ENCODE results near the gene CERK. TPM values are rescaled to one million over a fixed set of nuclear protein-coding genes. Genes with fewer than 3 reads are reported as not detected.

Gene CERK
- total and polyA plus RNA-seq, 2 of the 8 experiments (the other 6 are each of a cell fraction or from before 2014, with no cell fraction given), result 26.6 to 59.0 TPM

DNA sequence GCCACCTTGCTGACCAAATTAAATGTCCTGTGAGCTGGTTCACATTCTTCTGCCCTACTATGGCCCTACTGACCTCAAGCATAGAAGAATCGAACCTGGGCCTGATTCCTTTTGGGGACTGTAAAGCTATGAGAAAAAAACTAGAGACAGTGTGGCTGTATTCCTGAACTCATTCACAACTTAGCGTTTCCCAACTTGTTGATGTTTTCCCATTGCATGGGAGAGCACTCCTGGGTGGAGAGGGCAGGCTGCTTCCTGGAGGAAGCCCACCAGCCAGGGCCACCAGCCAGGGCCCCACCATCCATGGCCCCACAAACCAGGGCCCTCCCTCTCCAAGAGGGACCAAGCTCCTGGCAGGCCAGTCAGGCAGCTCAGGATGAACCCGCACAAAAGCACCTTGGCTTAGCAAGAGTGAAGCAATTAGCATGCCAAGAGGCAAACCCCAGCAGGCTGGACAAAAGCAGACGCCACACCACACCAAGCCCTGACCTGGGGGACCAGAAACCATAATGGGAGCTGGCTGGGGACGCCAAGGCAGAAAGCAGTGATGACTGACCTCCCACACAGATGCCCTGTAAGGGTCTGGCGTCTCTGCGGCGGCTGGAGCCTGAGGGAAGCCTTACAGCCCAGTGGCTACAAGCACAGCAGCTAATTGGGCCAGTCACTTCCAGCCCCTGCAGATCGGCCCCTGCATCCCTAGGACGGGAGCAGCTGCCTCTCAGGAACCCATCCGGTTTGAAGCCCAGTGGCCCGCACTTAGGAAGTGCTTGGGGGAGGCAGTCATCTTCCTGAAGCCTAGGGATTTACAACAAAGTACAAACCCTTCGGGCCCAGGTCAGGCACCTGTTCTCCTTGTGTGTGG is 2.1 kb downstream of the CERK start:
- no peak for DNase-seq (ENCODE audit: low read depth in 1 of 2, low spot score in 2 of 2)
- TF ChIP-seq SIX5 (IDR thresholded peaks at IDR 0.05; ENCODE audit: low read depth, low read length), result no peak
- TF ChIP-seq ASH2L (IDR thresholded peaks at IDR 0.05; ENCODE audit: low read length), result peak; percentile 14
- TF ChIP-seq JUN (IDR thresholded peaks at IDR 0.05; ENCODE audit: low read depth, low read length), result no peak
- TF ChIP-seq BCL11A (IDR thresholded peaks at IDR 0.05; ENCODE audit: low read depth in 2 of 2, low read length in 2 of 2), result no peak
- TF ChIP-seq SIN3A (conservative IDR thresholded peaks at IDR 0.05 in 1 of 2, IDR thresholded peaks at IDR 0.05 in 1 of 2; ENCODE audit: low read depth in 1 of 2, low read length in 2 of 2), result peak in 1 of 2 experiments; percentile 58; a peak in 2 of 4 replicates
- TF ChIP-seq HDAC2 (IDR thresholded peaks at IDR 0.05; ENCODE audit: borderline replicate concordance in 1 of 2, low read depth in 2 of 2, low read length in 2 of 2), result no peak
- TF ChIP-seq KDM1A (IDR thresholded peaks at IDR 0.05; ENCODE audit: borderline replicate concordance, low read length), result no peak
- TF ChIP-seq TBP (IDR thresholded peaks at IDR 0.05; ENCODE audit: low read depth, low read length), result peak; percentile 52; the same call in 1 of the 2 replicates
- no peak for TF ChIP-seq RAD21 (IDR thresholded peaks at IDR 0.05 in 1 of 2, conservative IDR thresholded peaks at IDR 0.05 in 1 of 2; ENCODE audit: low read depth in 2 of 2, low read length in 2 of 2)
- no peak for TF ChIP-seq FOSL1 (IDR thresholded peaks at IDR 0.05; ENCODE audit: insufficient read depth, low read depth, low read length)

More for the DNA sequence above, 2.1 kb downstream of the CERK start:
- Histone ChIP-seq H4K20me1 (replicated peaks in 1 of 2; ENCODE audit: control insufficient read depth in 1 of 2, insufficient read depth in 2 of 2, low read length in 2 of 2) (peaks cover 0 to 30% of the 10 kb centered on the region in 2 experiments), H2BK120ac (replicated peaks; ENCODE audit: low read depth, low read length) (no peak overlapping the region), H4K8ac (ENCODE audit: extremely low read depth, insufficient read depth, low read length) (peak overlapping the region; percentile 78; the same call in 1 of the 2 replicates), H3K9ac (replicated peaks in 1 of 4; ENCODE audit: extremely low read depth in 1 of 4, low read depth in 3 of 4, low read length in 3 of 4) (no peak overlapping the region), H3K9me3 (ENCODE audit: insufficient read depth in 2 of 2, low read depth in 1 of 2, low read length in 1 of 2) (no peaks in the 10 kb centered on the region), H3K4ac (replicated peaks; ENCODE audit: insufficient read length, low read depth, low read length) (no peak overlapping the region), H3K56ac (replicated peaks; ENCODE audit: insufficient read length, low read depth, low read length) (no peak overlapping the region), H3K4me2 (ENCODE audit: insufficient read depth in 1 of 2, low read depth in 2 of 2, low read length in 2 of 2) (peak overlapping the region; percentile 49 to 58; a peak in 3 of 4 replicates), H4K5ac (ENCODE audit: insufficient read length, low read depth, low read length) (peak overlapping the region; percentile 36), H2AFZ (ENCODE audit: low read length) (no peak overlapping the region), H3K79me2 (ENCODE audit: control insufficient read depth in 1 of 2, insufficient read depth in 2 of 2, low read length in 2 of 2) (peaks cover 0 to 41% of the 10 kb centered on the region in 2 experiments; a peak in 3 of 4 replicates), H3K27ac (ENCODE audit: low read depth, low read length) (no peak overlapping the region), H3K4me3 (ENCODE audit: extremely low read depth in 1 of 4, insufficient read depth in 2 of 4, low read depth in 3 of 4, low read length in 4 of 4) (peak overlapping the region in 2 of 4 experiments; percentile 6 to 90; a peak in 3 of 8 replicates), H3K23me2 (ENCODE audit: low read depth, low read length) (peaks cover 11% of the 10 kb centered on the region; the same call in 1 of the 2 replicates), H3K14ac (ENCODE audit: insufficient read length) (no peak overlapping the region), H3K27me3 (replicated peaks in 1 of 4; ENCODE audit: control insufficient read depth in 3 of 4, extremely low read depth in 1 of 4, insufficient read depth in 3 of 4, low read length in 3 of 4) (peaks cover 0 to 3% (median 0%) of the 10 kb centered on the region in 4 experiments; a peak in 1 of 7 replicates), H3K79me1 (ENCODE audit: low read depth, low read length) (peaks cover 8% of the 10 kb centered on the region), H2BK15ac (ENCODE audit: low read length) (peak overlapping the region; percentile 40; the same call in 1 of the 2 replicates), H2AK5ac (ENCODE audit: low read depth, low read length) (no peak overlapping the region; the same call in 1 of the 2 replicates), H3K23ac (ENCODE audit: insufficient read length) (no peak overlapping the region), H3K36me3 (ENCODE audit: control insufficient read depth in 2 of 4, insufficient read depth in 4 of 4, low read length in 3 of 4) (no peaks in the 10 kb centered on the region), H3K18ac (ENCODE audit: extremely low read depth, low read length) (no peak overlapping the region; the same call in 1 of the 2 replicates), H2BK5ac (ENCODE audit: low read depth, low read length) (peak overlapping the region; percentile 66), H4K91ac (replicated peaks; ENCODE audit: insufficient read length, low read length) (no peak overlapping the region), H2BK12ac (ENCODE audit: low read depth, low read length) (no peak overlapping the region), H2BK20ac (ENCODE audit: low read length) (no peak overlapping the region), H3K4me1 (replicated peaks in 1 of 4; ENCODE audit: control insufficient read depth in 3 of 4, insufficient read depth in 4 of 4, low read length in 3 of 4) (peaks cover 7 to 30% (median 25%) of the 10 kb centered on the region in 4 experiments)
- FAIRE-seq, result no peak
- CTCF ChIA-PET (ENCODE audit: partially characterized antibody), result interaction anchor here (1.1 to 1.2 kb wide), 2 partner anchors 22 to 173 kb away, joined by 5 read pairs; no protein-coding TSS in a partner anchor
- POLR2A ChIA-PET (ENCODE audit: partially characterized antibody), result interaction anchor here (0.9 to 1.6 kb wide), 3 partner anchors 8 to 160 kb away, joined by 3 to 4 read pairs (median 4); partner anchors contain the start of gene TBC1D22A
- WGBS, 2 experiments (ENCODE audit: extremely low coverage in 1 of 2, insufficient coverage in 1 of 2, insufficient read length in 1 of 2, insufficient replicate concordance in 2 of 2, low coverage in 1 of 2, low lambda C conversion rate in 2 of 2, missing lambda C conversion rate in 1 of 2), result 79% methylated on average over 13 of the region's 13 CpGs; no CpG with 5 or more reads in 1 of the 2 experiments

Data from H1 (cell line).